ENCODE measurements around the gene MAP3K14. TPM values are rescaled to one million over a fixed set of nuclear protein-coding genes. Genes with fewer than 3 reads are reported as not detected.

Gene MAP3K14
- polyA plus RNA-seq, 1 of the 3 experiments (the other 2 are of a cell fraction), result 11.9 TPM

DNA sequence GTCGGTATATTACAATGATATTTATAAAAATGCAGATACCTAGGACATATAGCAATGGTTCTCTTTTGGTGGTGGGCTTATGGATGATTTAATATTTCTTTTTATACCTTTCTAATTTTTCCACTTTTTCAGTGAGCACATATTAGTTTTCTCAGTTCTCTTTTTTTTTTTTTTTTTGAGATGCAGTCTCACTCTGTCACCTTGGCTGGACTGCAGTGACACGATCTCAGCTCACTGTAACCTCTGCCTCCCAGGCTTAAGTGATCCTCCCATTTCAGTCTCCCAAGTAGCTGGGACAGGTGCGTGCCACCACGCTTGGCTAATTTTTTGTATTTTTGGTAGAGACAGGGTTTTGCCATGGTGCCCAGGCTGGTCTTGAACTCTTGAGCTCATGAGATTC is 15.1 kb downstream of the MAP3K14 start:
- Histone ChIP-seq H3K9me2 (no peaks in the 10 kb centered on the region), H3F3A (replicated peaks; ENCODE audit: insufficient read depth) (peaks cover 37% of the 10 kb centered on the region), H3K4me2 (no peak overlapping the region), H4K20me1 (ENCODE audit: insufficient read depth) (peaks cover 55% of the 10 kb centered on the region), H3K27me3 (ENCODE audit: insufficient read depth) (no peaks in the 10 kb centered on the region), H3K27ac (ENCODE audit: low read depth in 2 of 2, low read length in 1 of 2) (peak overlapping the region in 1 of 2 experiments; percentile 98; a peak in 1 of 4 replicates), H3K9me3 (no peaks in the 10 kb centered on the region), H3K4me3 (ENCODE audit: low read depth in 2 of 2, low read length in 1 of 2) (no peak overlapping the region), H3K79me2 (ENCODE audit: insufficient read depth) (peaks cover 100% of the 10 kb centered on the region), H3K36me3 (replicated peaks in 1 of 2; ENCODE audit: control insufficient read depth in 1 of 2, insufficient read depth in 2 of 2, low read length in 1 of 2) (peaks cover 6 to 33% of the 10 kb centered on the region in 2 experiments), H3K4me1 (ENCODE audit: control insufficient read depth in 1 of 2, insufficient read depth in 2 of 2, low read depth in 1 of 2, low read length in 1 of 2) (peaks cover 29 to 39% of the 10 kb centered on the region in 2 experiments; a peak in 3 of 4 replicates), H3K9ac (no peak overlapping the region), H2AFZ (ENCODE audit: low read depth) (no peak overlapping the region)
- CTCF ChIA-PET, result interaction anchor here (1.3 to 2.3 kb wide), 2 partner anchors 10 to 66 kb away, joined by 5 to 8 read pairs; no protein-coding TSS in a partner anchor
- no peak for TF ChIP-seq ELF1 (IDR thresholded peaks at IDR 0.05)
- TF ChIP-seq RXRA (IDR thresholded peaks at IDR 0.05; ENCODE audit: borderline replicate concordance, low read depth), result no peak
- TF ChIP-seq EP300 (IDR thresholded peaks at IDR 0.05; ENCODE audit: borderline replicate concordance in 1 of 2, low read depth in 1 of 2, low read length in 1 of 2), result no peak
- TF ChIP-seq NRF1 (IDR thresholded peaks at IDR 0.05; ENCODE audit: low read depth, low read length), result no peak
- TF ChIP-seq RFX5 (IDR thresholded peaks at IDR 0.05; ENCODE audit: low read length), result no peak
- WGBS (ENCODE audit: low lambda C conversion rate), result 94% methylated on average over 4 of the region's 4 CpGs
- POLR2A ChIA-PET, result no interaction called here
- DNase-seq, result no peak

DNA sequence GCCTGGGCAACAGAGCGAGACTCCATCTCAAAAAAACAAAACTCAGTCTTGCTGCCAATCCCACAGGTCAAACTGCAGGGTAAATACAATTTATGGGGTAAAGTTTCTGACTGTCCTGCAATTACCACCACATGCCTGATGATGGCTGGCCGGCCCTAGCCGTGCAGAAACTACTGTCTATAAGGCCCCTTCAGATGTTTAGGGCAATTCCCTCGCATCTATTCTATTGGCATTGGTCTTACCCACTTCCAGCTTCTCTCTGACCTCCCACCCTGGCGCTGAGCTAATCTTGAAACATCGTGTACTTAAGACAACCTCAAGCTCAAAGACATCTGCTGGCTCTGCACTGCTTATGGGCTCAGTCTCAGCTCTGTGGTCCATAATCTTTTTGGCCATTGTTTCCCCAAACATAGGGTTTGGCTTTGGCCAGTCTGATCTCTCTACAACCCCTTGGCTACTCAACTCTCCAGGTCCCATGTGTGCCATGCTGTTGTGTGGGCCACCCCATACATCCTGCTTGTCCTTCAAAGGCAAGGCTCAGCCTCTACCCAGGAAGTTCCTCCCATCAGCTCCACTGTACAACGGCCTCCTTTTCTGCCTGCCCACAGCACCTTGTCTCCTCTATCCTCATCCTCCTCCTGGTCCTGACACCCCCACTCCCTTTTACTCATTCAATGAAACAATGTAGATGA is 16.6 kb downstream of the MAP3K14 start:
- 97% methylated on average over 7 of the region's 7 CpGs for WGBS (ENCODE audit: low lambda C conversion rate)
- ChIA-PET CTCF (interaction anchor here (1.0 to 2.5 kb wide), 6 partner anchors 11 to 86 kb away, joined by 3 to 10 read pairs (median 4); no protein-coding TSS in a partner anchor), POLR2A (interaction anchor here (2.0 kb wide), 1 partner anchor 16 kb away, joined by 6 read pairs; the partner anchor contains the start of gene MAP3K14)
- peaks cover 52% of the 10 kb centered on the region for H4K20me1 ChIP-seq (ENCODE audit: insufficient read depth)
- H2AFZ ChIP-seq (ENCODE audit: low read depth), result no peak overlapping the region
- no peak overlapping the region for H3K4me2 ChIP-seq
- peaks cover 6 to 34% of the 10 kb centered on the region in 2 experiments for H3K36me3 ChIP-seq (replicated peaks in 1 of 2; ENCODE audit: control insufficient read depth in 1 of 2, insufficient read depth in 2 of 2, low read length in 1 of 2)
- no peaks in the 10 kb centered on the region for H3K27me3 ChIP-seq (ENCODE audit: insufficient read depth)
- H3F3A ChIP-seq (replicated peaks; ENCODE audit: insufficient read depth), result peaks cover 45% of the 10 kb centered on the region
- no peak overlapping the region for H3K9ac ChIP-seq
- no peaks in the 10 kb centered on the region for H3K9me2 ChIP-seq
- no peaks in the 10 kb centered on the region for H3K9me3 ChIP-seq
- no peak for DNase-seq
- TF ChIP-seq NRF1 (IDR thresholded peaks at IDR 0.05; ENCODE audit: low read depth, low read length) (no peak), SIN3A (IDR thresholded peaks at IDR 0.05; ENCODE audit: borderline replicate concordance, low read depth, low read length) (no peak), EZH2phosphoT487 (IDR thresholded peaks at IDR 0.05; ENCODE audit: borderline replicate concordance, low read depth) (no peak), MEF2A (IDR thresholded peaks at IDR 0.05; ENCODE audit: borderline replicate concordance, low read depth) (no peak), GATA2 (CRISPR knock-in tag; IDR thresholded peaks at IDR 0.05) (no peak), SMC3 (IDR thresholded peaks at IDR 0.05; ENCODE audit: low read depth, low read length) (no peak), TAF1 (IDR thresholded peaks at IDR 0.05; ENCODE audit: borderline replicate concordance, low read depth, low read length) (no peak), FOXJ3 (CRISPR knock-in tag; IDR thresholded peaks at IDR 0.05) (no peak), GABPA (IDR thresholded peaks at IDR 0.05; ENCODE audit: low read depth) (no peak), YY1 (IDR thresholded peaks at IDR 0.05; ENCODE audit: low read depth) (no peak), FOXM1 (IDR thresholded peaks at IDR 0.05; ENCODE audit: low read depth) (no peak)
- TF ChIP-seq, protein P1, sequence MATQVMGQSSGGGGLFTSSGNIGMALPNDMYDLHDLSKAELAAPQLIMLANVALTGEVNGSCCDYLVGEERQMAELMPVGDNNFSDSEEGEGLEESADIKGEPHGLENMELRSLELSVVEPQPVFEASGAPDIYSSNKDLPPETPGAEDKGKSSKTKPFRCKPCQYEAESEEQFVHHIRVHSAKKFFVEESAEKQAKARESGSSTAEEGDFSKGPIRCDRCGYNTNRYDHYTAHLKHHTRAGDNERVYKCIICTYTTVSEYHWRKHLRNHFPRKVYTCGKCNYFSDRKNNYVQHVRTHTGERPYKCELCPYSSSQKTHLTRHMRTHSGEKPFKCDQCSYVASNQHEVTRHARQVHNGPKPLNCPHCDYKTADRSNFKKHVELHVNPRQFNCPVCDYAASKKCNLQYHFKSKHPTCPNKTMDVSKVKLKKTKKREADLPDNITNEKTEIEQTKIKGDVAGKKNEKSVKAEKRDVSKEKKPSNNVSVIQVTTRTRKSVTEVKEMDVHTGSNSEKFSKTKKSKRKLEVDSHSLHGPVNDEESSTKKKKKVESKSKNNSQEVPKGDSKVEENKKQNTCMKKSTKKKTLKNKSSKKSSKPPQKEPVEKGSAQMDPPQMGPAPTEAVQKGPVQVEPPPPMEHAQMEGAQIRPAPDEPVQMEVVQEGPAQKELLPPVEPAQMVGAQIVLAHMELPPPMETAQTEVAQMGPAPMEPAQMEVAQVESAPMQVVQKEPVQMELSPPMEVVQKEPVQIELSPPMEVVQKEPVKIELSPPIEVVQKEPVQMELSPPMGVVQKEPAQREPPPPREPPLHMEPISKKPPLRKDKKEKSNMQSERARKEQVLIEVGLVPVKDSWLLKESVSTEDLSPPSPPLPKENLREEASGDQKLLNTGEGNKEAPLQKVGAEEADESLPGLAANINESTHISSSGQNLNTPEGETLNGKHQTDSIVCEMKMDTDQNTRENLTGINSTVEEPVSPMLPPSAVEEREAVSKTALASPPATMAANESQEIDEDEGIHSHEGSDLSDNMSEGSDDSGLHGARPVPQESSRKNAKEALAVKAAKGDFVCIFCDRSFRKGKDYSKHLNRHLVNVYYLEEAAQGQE (IDR thresholded peaks at IDR 0.05; ENCODE audit: low read depth, low read length), result no peak
- TF ChIP-seq, protein P2, sequence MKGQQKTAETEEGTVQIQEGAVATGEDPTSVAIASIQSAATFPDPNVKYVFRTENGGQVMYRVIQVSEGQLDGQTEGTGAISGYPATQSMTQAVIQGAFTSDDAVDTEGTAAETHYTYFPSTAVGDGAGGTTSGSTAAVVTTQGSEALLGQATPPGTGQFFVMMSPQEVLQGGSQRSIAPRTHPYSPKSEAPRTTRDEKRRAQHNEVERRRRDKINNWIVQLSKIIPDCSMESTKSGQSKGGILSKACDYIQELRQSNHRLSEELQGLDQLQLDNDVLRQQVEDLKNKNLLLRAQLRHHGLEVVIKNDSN (IDR thresholded peaks at IDR 0.05; ENCODE audit: borderline replicate concordance, low read depth), result no peak
- TF ChIP-seq, protein P3, sequence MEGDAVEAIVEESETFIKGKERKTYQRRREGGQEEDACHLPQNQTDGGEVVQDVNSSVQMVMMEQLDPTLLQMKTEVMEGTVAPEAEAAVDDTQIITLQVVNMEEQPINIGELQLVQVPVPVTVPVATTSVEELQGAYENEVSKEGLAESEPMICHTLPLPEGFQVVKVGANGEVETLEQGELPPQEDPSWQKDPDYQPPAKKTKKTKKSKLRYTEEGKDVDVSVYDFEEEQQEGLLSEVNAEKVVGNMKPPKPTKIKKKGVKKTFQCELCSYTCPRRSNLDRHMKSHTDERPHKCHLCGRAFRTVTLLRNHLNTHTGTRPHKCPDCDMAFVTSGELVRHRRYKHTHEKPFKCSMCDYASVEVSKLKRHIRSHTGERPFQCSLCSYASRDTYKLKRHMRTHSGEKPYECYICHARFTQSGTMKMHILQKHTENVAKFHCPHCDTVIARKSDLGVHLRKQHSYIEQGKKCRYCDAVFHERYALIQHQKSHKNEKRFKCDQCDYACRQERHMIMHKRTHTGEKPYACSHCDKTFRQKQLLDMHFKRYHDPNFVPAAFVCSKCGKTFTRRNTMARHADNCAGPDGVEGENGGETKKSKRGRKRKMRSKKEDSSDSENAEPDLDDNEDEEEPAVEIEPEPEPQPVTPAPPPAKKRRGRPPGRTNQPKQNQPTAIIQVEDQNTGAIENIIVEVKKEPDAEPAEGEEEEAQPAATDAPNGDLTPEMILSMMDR (IDR thresholded peaks at IDR 0.05), result no peak
- peak overlapping the region; percentile 2 to 95; a peak in 2 of 4 replicates for H3K27ac ChIP-seq (ENCODE audit: low read depth in 2 of 2, low read length in 1 of 2)
- H3K4me1 ChIP-seq (ENCODE audit: control insufficient read depth in 1 of 2, insufficient read depth in 2 of 2, low read depth in 1 of 2, low read length in 1 of 2), result peaks cover 38 to 46% of the 10 kb centered on the region in 2 experiments; a peak in 3 of 4 replicates
- H3K79me2 ChIP-seq (ENCODE audit: insufficient read depth), result peaks cover 100% of the 10 kb centered on the region
- no peak overlapping the region for H3K4me3 ChIP-seq (ENCODE audit: low read depth in 2 of 2, low read length in 1 of 2)

Measured in SK-N-SH (cell line).